NCI-H1436 treated with DMSO at 0.1 percent for 48 hours (cell line): ENCODE data around the gene DTNBP1.

Experiments
- DNase-seq: peaks from one replicate; lab custom pipeline; 2025; lab: John Stamatoyannopoulos, UW

The DTNBP1 gene

GRCh38 chr6:15513801-15514711 is 148.8 kb downstream of the DTNBP1 start:
- no peak for DNase-seq

- DNase-seq, result no peak
Observed at GRCh38 chr6:15513131-15513771, 149.6 kb downstream of the DTNBP1 start.

GRCh38 chr6:15512721-15513120 is 150.1 kb downstream of the DTNBP1 start:
- DNase-seq, result no peak

GRCh38 chr6:15512126-15512525 is 150.7 kb downstream of the DTNBP1 start:
- DNase-seq, result no peak

- no peak for DNase-seq
Observed at GRCh38 chr6:15511248-15512125, 151.3 kb downstream of the DTNBP1 start.

GRCh38 chr6:15510536-15511247 is 152.1 kb downstream of the DTNBP1 start:
- DNase-seq, result no peak

- no peak for DNase-seq
Observed at GRCh38 chr6:15510121-15510520, 152.7 kb downstream of the DTNBP1 start.

GRCh38 chr6:15509335-15509933 is 153.4 kb downstream of the DTNBP1 start:
- no peak for DNase-seq

GRCh38 chr6:15508931-15509330 is 153.9 kb downstream of the DTNBP1 start:
- no peak for DNase-seq

- DNase-seq, result no peak
Observed at GRCh38 chr6:15508441-15508871, 154.4 kb downstream of the DTNBP1 start.

- no peak for DNase-seq
Observed at GRCh38 chr6:15507746-15508145, 155.1 kb downstream of the DTNBP1 start.

GRCh38 chr6:15507221-15507620 is 155.6 kb downstream of the DTNBP1 start:
- no peak for DNase-seq

GRCh38 chr6:15506066-15506465 is 156.8 kb downstream of the DTNBP1 start:
- DNase-seq, result no peak

- no peak for DNase-seq
Observed at GRCh38 chr6:15505463-15505918, 157.3 kb downstream of the DTNBP1 start.

GRCh38 chr6:15504581-15505350 is 158.1 kb downstream of the DTNBP1 start:
- DNase-seq, result no peak

- no peak for DNase-seq
Observed at GRCh38 chr6:15504040-15504495, 158.8 kb downstream of the DTNBP1 start.

- DNase-seq, result no peak
Observed at GRCh38 chr6:15503346-15503680, 159.5 kb downstream of the DTNBP1 start.

- no peak for DNase-seq
Observed at GRCh38 chr6:15502446-15503345, 160.1 kb downstream of the DTNBP1 start.

GRCh38 chr6:15501826-15502445 is 160.9 kb downstream of the DTNBP1 start:
- DNase-seq, result no peak
